Regular cardiac myocyte (primary cell): ENCODE measurements around the gene CANT1. TPM values are rescaled to one million over a fixed set of nuclear protein-coding genes. Genes with fewer than 3 reads are reported as not detected.

Source experiments
- total RNA-seq: library from RNA; depleted of rRNA; stranded (reverse); fragments of >200 nt; gene quantifications from 2 replicates; pipeline ENCODE4 v1.2.3, GENCODE V29; 2014

Gene CANT1
- 55.2 and 67.9 TPM in 2 replicates for total RNA-seq

GRCh38 chr17:79009397-79010303, at the start of gene CANT1:
Gene CANT1, minus strand, starts transcription at chr17:79009764. Its CDS starts 12,142 bp downstream, at chr17:78997622.

GRCh38 chr17:79023886-79024771, 14.6 kb upstream of the CANT1 start, which contains the start of gene C1QTNF1:
Gene C1QTNF1, plus strand, starts transcription at chr17:79024169. Its CDS starts 19,800 bp downstream, at chr17:79043969.

GRCh38 chr17:78979780-78980623, 29.6 kb downstream of the CANT1 start, which contains the start of gene LGALS3BP:
Gene LGALS3BP, minus strand, starts transcription at chr17:78979923. Its CDS starts 2,732 bp downstream, at chr17:78977191.

Other genes starting within 250 kb of the CANT1 start
- gene CYTH1, start 227.5 kb downstream of the CANT1 start, total RNA-seq: 5.9 and 10.5 TPM in 2 replicates
- gene USP36, start 168.9 kb downstream of the CANT1 start, total RNA-seq: 14.1 and 15.1 TPM in 2 replicates
- gene CEP295NL, start 106.6 kb downstream of the CANT1 start, total RNA-seq: 1.3 and 1.4 TPM in 2 replicates
- 45.8 and 51.9 TPM in 2 replicates for gene TIMP2, start 84.4 kb downstream of the CANT1 start, total RNA-seq
- 243 and 572 TPM in 2 replicates for gene LGALS3BP, start 29.8 kb downstream of the CANT1 start, total RNA-seq
- 21.7 and 158 TPM in 2 replicates for gene C1QTNF1, start 14.4 kb upstream of the CANT1 start, total RNA-seq
- gene ENGASE, start 65.1 kb upstream of the CANT1 start, total RNA-seq: 13.4 and 16.9 TPM in 2 replicates